ENCODE data around the gene CCPG1.

DNA sequence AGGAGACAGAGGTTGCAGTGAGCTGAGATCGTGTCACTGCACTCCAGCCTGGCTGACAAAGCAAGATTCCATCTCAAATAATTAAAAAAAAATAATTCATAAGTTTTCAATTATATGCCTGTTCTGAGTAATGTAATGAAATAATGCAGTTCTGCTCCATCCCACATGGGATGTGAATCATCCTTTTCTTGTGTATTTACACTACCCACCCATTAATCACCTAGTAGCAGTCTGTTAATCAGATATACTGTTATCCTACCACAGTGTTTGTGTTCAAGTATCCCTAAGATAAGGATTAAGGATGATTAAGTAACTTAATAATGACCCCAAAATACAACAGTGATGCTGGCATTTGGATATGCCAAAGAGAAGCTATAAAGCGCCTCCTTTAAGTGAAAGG is 50.4 kb downstream of the CCPG1 start:
- TF ChIP-seq SP3 (tag by site-specific recombination; IDR thresholded peaks at IDR 0.05): no peak
- TF ChIP-seq, protein P1, sequence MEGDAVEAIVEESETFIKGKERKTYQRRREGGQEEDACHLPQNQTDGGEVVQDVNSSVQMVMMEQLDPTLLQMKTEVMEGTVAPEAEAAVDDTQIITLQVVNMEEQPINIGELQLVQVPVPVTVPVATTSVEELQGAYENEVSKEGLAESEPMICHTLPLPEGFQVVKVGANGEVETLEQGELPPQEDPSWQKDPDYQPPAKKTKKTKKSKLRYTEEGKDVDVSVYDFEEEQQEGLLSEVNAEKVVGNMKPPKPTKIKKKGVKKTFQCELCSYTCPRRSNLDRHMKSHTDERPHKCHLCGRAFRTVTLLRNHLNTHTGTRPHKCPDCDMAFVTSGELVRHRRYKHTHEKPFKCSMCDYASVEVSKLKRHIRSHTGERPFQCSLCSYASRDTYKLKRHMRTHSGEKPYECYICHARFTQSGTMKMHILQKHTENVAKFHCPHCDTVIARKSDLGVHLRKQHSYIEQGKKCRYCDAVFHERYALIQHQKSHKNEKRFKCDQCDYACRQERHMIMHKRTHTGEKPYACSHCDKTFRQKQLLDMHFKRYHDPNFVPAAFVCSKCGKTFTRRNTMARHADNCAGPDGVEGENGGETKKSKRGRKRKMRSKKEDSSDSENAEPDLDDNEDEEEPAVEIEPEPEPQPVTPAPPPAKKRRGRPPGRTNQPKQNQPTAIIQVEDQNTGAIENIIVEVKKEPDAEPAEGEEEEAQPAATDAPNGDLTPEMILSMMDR (tag by site-specific recombination; IDR thresholded peaks at IDR 0.05): no peak
- no peak for TF ChIP-seq ZNF24 (tag by site-specific recombination; IDR thresholded peaks at IDR 0.05)
- no peak for TF ChIP-seq YY1 (tag by site-specific recombination; IDR thresholded peaks at IDR 0.05)
- no peak for TF ChIP-seq ZNF423 (tag by site-specific recombination; IDR thresholded peaks at IDR 0.05)
- no peak for TF ChIP-seq SP2 (tag by site-specific recombination; IDR thresholded peaks at IDR 0.05)
- TF ChIP-seq GLI4 (tag by site-specific recombination; IDR thresholded peaks at IDR 0.05): no peak
- TF ChIP-seq ZNF658 (tag by site-specific recombination; IDR thresholded peaks at IDR 0.05): no peak
- no peak for TF ChIP-seq MYNN (tag by site-specific recombination; IDR thresholded peaks at IDR 0.05; ENCODE audit: borderline replicate concordance)
- TF ChIP-seq, protein P2, sequence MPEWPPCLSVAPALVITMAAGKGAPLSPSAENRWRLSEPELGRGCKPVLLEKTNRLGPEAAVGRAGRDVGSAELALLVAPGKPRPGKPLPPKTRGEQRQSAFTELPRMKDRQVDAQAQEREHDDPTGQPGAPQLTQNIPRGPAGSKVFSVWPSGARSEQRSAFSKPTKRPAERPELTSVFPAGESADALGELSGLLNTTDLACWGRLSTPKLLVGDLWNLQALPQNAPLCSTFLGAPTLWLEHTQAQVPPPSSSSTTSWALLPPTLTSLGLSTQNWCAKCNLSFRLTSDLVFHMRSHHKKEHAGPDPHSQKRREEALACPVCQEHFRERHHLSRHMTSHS (tag by site-specific recombination; IDR thresholded peaks at IDR 0.05): no peak
- TF ChIP-seq ZNF560 (tag by site-specific recombination; IDR thresholded peaks at IDR 0.05; ENCODE audit: borderline replicate concordance): no peak
- TF ChIP-seq RBAK (tag by site-specific recombination; IDR thresholded peaks at IDR 0.05): no peak
- no peak for TF ChIP-seq ZNF133 (tag by site-specific recombination; IDR thresholded peaks at IDR 0.05)
- no peak for TF ChIP-seq ZNF777 (tag by site-specific recombination; IDR thresholded peaks at IDR 0.05; ENCODE audit: borderline replicate concordance)
